ENCODE data around the gene CRYBA1.
"Not testable (repeated sequence)": the region's sequence is repeated elsewhere in the genome, so short reads cannot be mapped to it uniquely, and the experiment has no call there.

- not testable (repeated sequence) for TF ChIP-seq CTCF, POLR2A (IDR thresholded peaks at IDR 0.05)
These were observed 25.3 kb upstream of the CRYBA1 start for GRCh38 chr17:29221338-29221737.
